ENCODE data around the gene NRIP2.
A peak's percentile ranks its signal among the peaks of the same experiment; 100 is the strongest.

The NRIP2 gene

DNA sequence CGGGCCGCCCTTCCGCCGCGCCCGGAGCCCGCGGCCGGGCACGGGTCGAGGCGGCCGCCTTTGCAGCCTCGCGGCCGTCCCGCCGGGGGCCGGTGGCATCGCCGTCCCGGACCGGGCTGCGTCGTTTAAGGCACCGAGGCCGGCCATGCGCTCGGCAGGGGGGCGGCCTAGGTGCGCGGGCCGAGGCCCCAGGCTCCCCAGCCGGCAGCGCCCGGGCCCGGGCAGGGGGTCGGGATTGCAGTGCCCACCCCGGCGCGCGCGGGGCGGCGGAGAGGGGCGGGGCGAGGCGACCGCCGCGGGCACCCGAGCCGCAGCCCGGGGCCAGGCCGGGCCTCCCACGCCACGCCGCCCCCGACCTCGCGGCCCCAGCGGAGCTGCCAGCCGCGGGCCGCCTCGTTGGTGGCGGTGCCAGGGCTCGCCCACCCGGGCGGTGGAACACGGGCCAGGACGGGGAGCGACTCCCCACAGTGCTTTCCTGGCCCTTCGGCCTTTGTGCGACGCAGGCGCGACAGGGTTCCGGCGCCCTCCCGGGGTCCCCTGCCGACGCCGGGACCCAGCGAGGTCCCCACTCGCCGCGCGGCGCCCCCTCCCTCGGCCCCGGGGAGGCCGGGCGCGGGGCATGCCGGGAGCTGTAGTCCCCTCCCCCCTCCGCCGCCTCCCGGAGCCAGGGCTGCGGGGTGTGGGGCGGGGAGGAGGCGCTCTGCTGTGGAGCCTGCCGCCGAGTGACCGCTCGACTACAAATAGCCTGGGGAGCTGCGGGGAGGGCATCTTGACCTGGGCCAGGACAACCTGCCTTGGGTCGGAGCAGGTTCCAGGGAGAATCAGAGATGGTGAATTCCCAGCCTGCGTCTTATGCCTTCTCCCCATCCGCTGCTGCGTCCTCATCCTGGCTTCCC is 39.3 kb downstream of the NRIP2 start:
- peaks cover 28% of the 10 kb centered on the region for H3K4me1 ChIP-seq (ENCODE audit: insufficient read depth, low read length)
- H3K27ac ChIP-seq (ENCODE audit: low read length): peak overlapping the region; percentile 64
- peaks cover 44% of the 10 kb centered on the region for H3K79me2 ChIP-seq (ENCODE audit: insufficient read depth, low read length)
- peak overlapping the region; percentile 69 to 92 for H3K4me3 ChIP-seq (ENCODE audit: low read depth in 1 of 2, low read length in 2 of 2)
- H2AFZ ChIP-seq (ENCODE audit: low read depth, low read length): peak overlapping the region; percentile 76
- no peaks in the 10 kb centered on the region for H3K9me3 ChIP-seq (ENCODE audit: insufficient read depth, low read length, severe bottlenecking)
- H3K4me2 ChIP-seq (ENCODE audit: insufficient read depth, low read length): peak overlapping the region; percentile 98
- H3K27me3 ChIP-seq (ENCODE audit: insufficient read depth, low read length, poor library complexity): no peaks in the 10 kb centered on the region
- TF ChIP-seq, protein P1, sequence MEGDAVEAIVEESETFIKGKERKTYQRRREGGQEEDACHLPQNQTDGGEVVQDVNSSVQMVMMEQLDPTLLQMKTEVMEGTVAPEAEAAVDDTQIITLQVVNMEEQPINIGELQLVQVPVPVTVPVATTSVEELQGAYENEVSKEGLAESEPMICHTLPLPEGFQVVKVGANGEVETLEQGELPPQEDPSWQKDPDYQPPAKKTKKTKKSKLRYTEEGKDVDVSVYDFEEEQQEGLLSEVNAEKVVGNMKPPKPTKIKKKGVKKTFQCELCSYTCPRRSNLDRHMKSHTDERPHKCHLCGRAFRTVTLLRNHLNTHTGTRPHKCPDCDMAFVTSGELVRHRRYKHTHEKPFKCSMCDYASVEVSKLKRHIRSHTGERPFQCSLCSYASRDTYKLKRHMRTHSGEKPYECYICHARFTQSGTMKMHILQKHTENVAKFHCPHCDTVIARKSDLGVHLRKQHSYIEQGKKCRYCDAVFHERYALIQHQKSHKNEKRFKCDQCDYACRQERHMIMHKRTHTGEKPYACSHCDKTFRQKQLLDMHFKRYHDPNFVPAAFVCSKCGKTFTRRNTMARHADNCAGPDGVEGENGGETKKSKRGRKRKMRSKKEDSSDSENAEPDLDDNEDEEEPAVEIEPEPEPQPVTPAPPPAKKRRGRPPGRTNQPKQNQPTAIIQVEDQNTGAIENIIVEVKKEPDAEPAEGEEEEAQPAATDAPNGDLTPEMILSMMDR (IDR thresholded peaks at IDR 0.05; ENCODE audit: borderline replicate concordance, extremely low read depth, low read length, poor library complexity, severe bottlenecking): no peak
- TF ChIP-seq EZH2 (IDR thresholded peaks at IDR 0.05; ENCODE audit: borderline replicate concordance, low read depth, low read length, severe bottlenecking): no peak
- H3K9ac ChIP-seq (ENCODE audit: low read depth, low read length): peak overlapping the region; percentile 77
- ATAC-seq (ENCODE audit: insufficient read depth, low read depth) (peak; percentile 84), DNase-seq (peak; percentile 73)
- H3K36me3 ChIP-seq (ENCODE audit: insufficient read depth, low read length): peaks cover 47% of the 10 kb centered on the region
- peaks cover 46% of the 10 kb centered on the region for H4K20me1 ChIP-seq (ENCODE audit: insufficient read depth, low read length)

DNA sequence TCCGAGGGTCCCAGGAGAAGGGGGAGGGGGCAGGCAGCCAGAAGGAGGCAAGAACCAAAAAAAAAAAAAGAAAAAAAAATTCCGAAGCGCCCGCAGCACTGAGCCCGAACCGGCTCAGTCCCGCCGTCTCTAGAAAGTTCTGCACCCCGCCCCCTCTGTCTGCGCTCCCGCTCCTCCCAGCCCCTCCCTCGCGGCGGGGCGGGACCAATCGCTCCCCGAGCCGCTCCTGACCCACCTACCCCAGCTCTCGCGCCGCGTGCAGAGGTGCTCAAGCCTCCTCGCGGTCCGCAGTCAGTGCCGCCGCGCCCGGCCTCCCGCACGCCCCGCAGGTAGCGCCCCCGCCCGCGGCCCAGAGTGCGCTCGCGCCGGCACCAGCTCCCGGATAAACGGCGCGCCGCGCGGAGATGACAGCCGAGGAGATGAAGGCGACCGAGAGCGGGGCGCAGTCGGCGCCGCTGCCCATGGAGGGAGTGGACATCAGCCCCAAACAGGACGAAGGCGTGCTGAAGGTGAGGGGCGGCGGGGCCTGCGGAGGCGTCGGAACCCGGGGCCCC is 40.0 kb downstream of the NRIP2 start, which contains the start of gene FKBP4:
Gene FKBP4 (plus strand): TSS at position 235 of the 554 bp plus-strand sequence. CDS start 170 bp downstream, at position 405.
- Histone ChIP-seq H3K4me1 (ENCODE audit: insufficient read depth, low read length) (peaks cover 28% of the 10 kb centered on the region), H3K9me3 (ENCODE audit: insufficient read depth, low read length, severe bottlenecking) (no peaks in the 10 kb centered on the region), H3K4me2 (ENCODE audit: insufficient read depth, low read length) (peak within 1 kb of the TSS; percentile 98), H3K36me3 (ENCODE audit: insufficient read depth, low read length) (peaks cover 40% of the 10 kb centered on the region), H3K27ac (ENCODE audit: low read length) (peak within 1 kb of the TSS; percentile 64), H4K20me1 (ENCODE audit: insufficient read depth, low read length) (peaks cover 40% of the 10 kb centered on the region), H3K9ac (ENCODE audit: low read depth, low read length) (peak within 1 kb of the TSS; percentile 77), H2AFZ (ENCODE audit: low read depth, low read length) (peak within 1 kb of the TSS; percentile 76), H3K27me3 (ENCODE audit: insufficient read depth, low read length, poor library complexity) (no peaks in the 10 kb centered on the region), H3K4me3 (ENCODE audit: low read depth in 1 of 2, low read length in 2 of 2) (peak within 1 kb of the TSS; percentile 69 to 92), H3K79me2 (ENCODE audit: insufficient read depth, low read length) (peaks cover 41% of the 10 kb centered on the region)
- DNase-seq (peak; percentile 85), ATAC-seq (ENCODE audit: insufficient read depth, low read depth) (peak; percentile 90)
- TF ChIP-seq, protein P1 (IDR thresholded peaks at IDR 0.05; ENCODE audit: borderline replicate concordance, extremely low read depth, low read length, poor library complexity, severe bottlenecking): no peak
- TF ChIP-seq EZH2 (IDR thresholded peaks at IDR 0.05; ENCODE audit: borderline replicate concordance, low read depth, low read length, severe bottlenecking): no peak

DNA sequence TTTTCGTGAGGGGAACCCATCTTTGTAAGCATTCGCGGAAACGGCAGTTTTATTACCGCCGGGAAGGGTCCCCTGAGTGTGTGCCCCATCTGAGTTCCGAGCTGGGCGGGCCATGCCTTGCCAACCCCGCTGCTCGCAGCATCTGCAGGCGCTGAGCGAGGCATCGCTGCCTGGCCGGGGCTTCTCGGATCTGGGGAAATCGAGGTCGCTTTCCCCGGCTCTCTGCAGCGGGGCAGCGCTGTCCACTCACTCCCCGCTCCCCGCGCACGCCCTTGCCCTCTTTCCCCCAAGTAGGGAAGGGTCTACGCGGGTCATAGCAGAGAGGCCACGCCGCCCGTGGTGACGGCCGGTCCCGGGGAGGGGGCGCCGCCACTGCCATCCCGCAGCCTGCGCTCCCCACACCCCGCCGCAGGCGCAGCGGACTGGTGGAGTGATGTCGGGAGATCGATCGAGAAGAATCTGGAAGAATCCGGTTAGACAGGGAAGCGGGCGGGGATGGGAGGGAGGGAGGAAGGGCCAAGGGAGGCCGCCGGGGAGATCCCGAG is 40.6 kb downstream of the NRIP2 start:
- Histone ChIP-seq H3K4me2 (ENCODE audit: insufficient read depth, low read length) (peak overlapping the region; percentile 98), H3K27ac (ENCODE audit: low read length) (no peak overlapping the region), H3K36me3 (ENCODE audit: insufficient read depth, low read length) (peaks cover 35% of the 10 kb centered on the region), H3K4me1 (ENCODE audit: insufficient read depth, low read length) (peaks cover 28% of the 10 kb centered on the region), H3K79me2 (ENCODE audit: insufficient read depth, low read length) (peaks cover 41% of the 10 kb centered on the region), H3K4me3 (ENCODE audit: low read depth in 1 of 2, low read length in 2 of 2) (peak overlapping the region in 1 of 2 experiments; percentile 92; a peak in 2 of 4 replicates), H4K20me1 (ENCODE audit: insufficient read depth, low read length) (peaks cover 34% of the 10 kb centered on the region), H3K9me3 (ENCODE audit: insufficient read depth, low read length, severe bottlenecking) (no peaks in the 10 kb centered on the region), H3K9ac (ENCODE audit: low read depth, low read length) (peak overlapping the region; percentile 77; the same call in 1 of the 2 replicates), H2AFZ (ENCODE audit: low read depth, low read length) (peak overlapping the region; percentile 76), H3K27me3 (ENCODE audit: insufficient read depth, low read length, poor library complexity) (no peaks in the 10 kb centered on the region)
- ATAC-seq (ENCODE audit: insufficient read depth, low read depth) (no peak), DNase-seq (no peak)
- TF ChIP-seq, protein P1 (IDR thresholded peaks at IDR 0.05; ENCODE audit: borderline replicate concordance, extremely low read depth, low read length, poor library complexity, severe bottlenecking): no peak

Data from DND-41 (cell line).